ENCODE results near the gene IFT43. TPM values are rescaled to one million over a fixed set of nuclear protein-coding genes. Genes with fewer than 3 reads are reported as not detected.

The IFT43 gene
- total and polyA plus RNA-seq, 2 experiments from 2014 or later, result 56.8 to 76.6 TPM

GRCh38 chr14:76109087-76109880 is 123.7 kb downstream of the IFT43 start:
- H3K4me1 ChIP-seq (ENCODE audit: low read depth), result no peaks in the 10 kb centered on the region
- H3K27ac ChIP-seq, result no peak overlapping the region
- no peaks in the 10 kb centered on the region for H3K9me3 ChIP-seq (ENCODE audit: low read depth)
- TF ChIP-seq, protein P1, sequence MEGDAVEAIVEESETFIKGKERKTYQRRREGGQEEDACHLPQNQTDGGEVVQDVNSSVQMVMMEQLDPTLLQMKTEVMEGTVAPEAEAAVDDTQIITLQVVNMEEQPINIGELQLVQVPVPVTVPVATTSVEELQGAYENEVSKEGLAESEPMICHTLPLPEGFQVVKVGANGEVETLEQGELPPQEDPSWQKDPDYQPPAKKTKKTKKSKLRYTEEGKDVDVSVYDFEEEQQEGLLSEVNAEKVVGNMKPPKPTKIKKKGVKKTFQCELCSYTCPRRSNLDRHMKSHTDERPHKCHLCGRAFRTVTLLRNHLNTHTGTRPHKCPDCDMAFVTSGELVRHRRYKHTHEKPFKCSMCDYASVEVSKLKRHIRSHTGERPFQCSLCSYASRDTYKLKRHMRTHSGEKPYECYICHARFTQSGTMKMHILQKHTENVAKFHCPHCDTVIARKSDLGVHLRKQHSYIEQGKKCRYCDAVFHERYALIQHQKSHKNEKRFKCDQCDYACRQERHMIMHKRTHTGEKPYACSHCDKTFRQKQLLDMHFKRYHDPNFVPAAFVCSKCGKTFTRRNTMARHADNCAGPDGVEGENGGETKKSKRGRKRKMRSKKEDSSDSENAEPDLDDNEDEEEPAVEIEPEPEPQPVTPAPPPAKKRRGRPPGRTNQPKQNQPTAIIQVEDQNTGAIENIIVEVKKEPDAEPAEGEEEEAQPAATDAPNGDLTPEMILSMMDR (IDR thresholded peaks at IDR 0.05; ENCODE audit: low read depth, low read length), result no peak
- no peak overlapping the region for H3K4me3 ChIP-seq
- no peak for DNase-seq (ENCODE audit: low read depth in 1 of 2, low spot score in 1 of 2)
- H3K36me3 ChIP-seq, result no peaks in the 10 kb centered on the region
- no peaks in the 10 kb centered on the region for H3K27me3 ChIP-seq

DNA sequence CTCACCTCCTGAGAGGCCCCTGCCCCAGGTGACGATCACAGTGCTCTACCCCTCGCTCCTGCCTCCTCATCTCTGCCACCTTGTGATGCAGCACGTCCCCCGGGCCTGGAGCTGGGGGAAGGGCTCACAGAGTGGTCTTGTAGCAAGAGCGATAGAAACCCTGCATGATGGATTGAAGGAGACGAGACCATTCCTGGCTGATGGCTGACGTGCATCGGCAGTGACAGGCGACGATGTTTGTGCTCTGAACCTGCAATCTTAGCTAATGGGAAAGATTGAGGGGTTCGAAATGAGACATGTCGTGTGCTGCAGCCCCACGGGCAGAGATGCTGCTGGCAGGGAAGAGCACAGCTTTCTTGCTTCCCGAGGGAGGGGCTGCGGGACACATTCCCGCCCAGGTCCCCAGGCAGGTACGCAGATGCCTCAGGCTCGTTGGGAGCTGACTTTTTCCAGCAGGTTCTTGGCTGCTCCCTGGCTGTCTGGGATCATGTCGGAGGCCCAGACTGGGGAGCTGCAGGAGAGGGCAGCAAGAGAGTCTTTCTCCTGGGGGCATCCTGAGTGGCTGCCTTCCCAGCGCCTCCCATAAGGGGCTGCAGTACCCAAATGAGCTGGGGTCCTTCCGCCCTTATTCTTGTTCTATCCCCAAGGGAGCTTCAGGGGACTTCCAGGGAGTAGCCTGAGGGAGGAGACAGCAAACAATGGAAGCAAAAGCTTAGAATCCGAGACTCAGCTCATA is 127.5 kb downstream of the IFT43 start:
- TF ChIP-seq, protein P1 (IDR thresholded peaks at IDR 0.05; ENCODE audit: low read depth, low read length), result no peak
- Histone ChIP-seq H3K36me3 (no peaks in the 10 kb centered on the region), H3K4me1 (ENCODE audit: low read depth) (no peaks in the 10 kb centered on the region), H3K27ac (no peak overlapping the region), H3K4me3 (no peak overlapping the region), H3K9me3 (ENCODE audit: low read depth) (no peaks in the 10 kb centered on the region), H3K27me3 (no peaks in the 10 kb centered on the region)
- DNase-seq (ENCODE audit: low read depth in 1 of 2, low spot score in 1 of 2), result no peak

GRCh38 chr14:76113691-76114090 is 128.1 kb downstream of the IFT43 start:
- H3K27me3 ChIP-seq, result no peaks in the 10 kb centered on the region
- no peaks in the 10 kb centered on the region for H3K4me1 ChIP-seq (ENCODE audit: low read depth)
- H3K4me3 ChIP-seq, result no peak overlapping the region
- TF ChIP-seq, protein P1 (IDR thresholded peaks at IDR 0.05; ENCODE audit: low read depth, low read length), result no peak
- DNase-seq (ENCODE audit: low read depth in 1 of 2, low spot score in 1 of 2), result no peak
- H3K9me3 ChIP-seq (ENCODE audit: low read depth), result no peaks in the 10 kb centered on the region
- no peaks in the 10 kb centered on the region for H3K36me3 ChIP-seq
- H3K27ac ChIP-seq, result no peak overlapping the region

- Histone ChIP-seq H3K4me3 (no peak overlapping the region), H3K9me3 (ENCODE audit: low read depth) (no peaks in the 10 kb centered on the region), H3K36me3 (no peaks in the 10 kb centered on the region), H3K27ac (no peak overlapping the region), H3K4me1 (ENCODE audit: low read depth) (no peaks in the 10 kb centered on the region), H3K27me3 (no peaks in the 10 kb centered on the region)
- TF ChIP-seq, protein P1 (IDR thresholded peaks at IDR 0.05; ENCODE audit: low read depth, low read length), result no peak
- no peak for DNase-seq (ENCODE audit: low read depth in 1 of 2, low spot score in 1 of 2)
Measured at GRCh38 chr14:76115010-76115422, 129.5 kb downstream of the IFT43 start.

DNA sequence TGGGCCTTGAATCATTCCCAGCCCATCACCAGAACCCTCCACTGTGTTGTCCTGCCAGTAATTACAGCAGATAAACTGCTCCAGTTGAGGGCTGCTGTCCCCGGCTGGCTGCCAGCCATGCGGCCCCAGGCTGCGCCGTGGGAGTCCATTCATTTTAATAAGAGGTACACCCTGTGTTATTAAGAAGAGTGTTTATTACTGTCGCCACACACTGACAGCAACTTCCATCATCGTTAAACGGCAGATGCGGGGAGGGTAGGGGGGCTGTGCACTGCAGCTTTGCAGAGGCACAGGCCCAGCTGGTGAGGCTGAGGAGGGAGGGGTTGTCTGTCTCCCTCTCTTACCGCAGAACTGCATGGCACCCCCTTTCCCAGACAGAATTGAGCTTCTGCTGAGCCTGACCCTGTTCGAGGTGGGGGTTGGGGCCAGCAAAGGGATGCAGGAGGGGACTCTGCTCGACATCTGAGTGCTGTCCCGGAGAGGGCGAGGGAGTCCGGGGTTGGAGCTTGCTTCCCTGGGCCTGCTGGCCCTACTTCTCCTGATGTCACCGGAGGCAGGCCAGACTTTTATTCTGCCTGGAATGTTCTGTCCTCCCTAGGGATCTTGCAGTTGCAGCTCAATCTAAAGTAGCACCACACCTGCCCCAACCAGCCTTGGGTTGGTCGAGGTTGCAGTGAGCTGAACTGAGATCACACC is 132.4 kb downstream of the IFT43 start:
- DNase-seq (ENCODE audit: low read depth in 1 of 2, low spot score in 1 of 2), result no peak
- H3K36me3 ChIP-seq, result no peaks in the 10 kb centered on the region
- no peaks in the 10 kb centered on the region for H3K27me3 ChIP-seq
- no peaks in the 10 kb centered on the region for H3K4me1 ChIP-seq (ENCODE audit: low read depth)
- TF ChIP-seq, protein P1 (IDR thresholded peaks at IDR 0.05; ENCODE audit: low read depth, low read length), result no peak
- H3K9me3 ChIP-seq (ENCODE audit: low read depth), result no peaks in the 10 kb centered on the region
- no peak overlapping the region for H3K4me3 ChIP-seq
- H3K27ac ChIP-seq, result no peak overlapping the region

All from cardiac muscle cell (in vitro differentiated cells and primary cell).